Heart left ventricle (tissue), 16 donors: ENCODE measurements around the gene SLC30A7. TPM values are rescaled to one million over a fixed set of nuclear protein-coding genes. Genes with fewer than 3 reads are reported as not detected.

ENCODE experiments used
- ATAC-seq, 4 donors: fragments of 200-7000 bp; cut with Tn5 transposase; one replicate each; pipeline ENCODE4 v1.9.1; 2020 to 2022; ENCODE audit warnings: moderate library complexity in 4 of 4, mild to moderate bottlenecking in 3 of 4, moderate number of reproducible peaks in 1 of 4
- DNase-seq, 5 donors: peaks; one replicate each; pipeline ENCODE4 v3.0.0-alpha.2; 2020
- H3K27ac ChIP-seq, 12 donors: fragments of 200-600 bp; sonication (generic) in 4 of 12; one replicate each; pipeline versions ENCODE4 v1.5.0 to v1.8.0; 2016 to 2022; ENCODE audit warnings: mild to moderate bottlenecking in 2 of 12
- H3K27me3 ChIP-seq, 9 donors: fragments of 200-600 bp; sonication (generic) in 2 of 9; one replicate each; pipeline versions ENCODE4 v1.5.1 to v1.8.0; 2016 to 2022; ENCODE audit warnings: mild to moderate bottlenecking in 3 of 9
- H3K36me3 ChIP-seq, 9 donors: fragments of 200-600 bp; sonication (generic) in 2 of 9; one replicate each; pipeline versions ENCODE4 v1.5.0 to v1.8.0; 2018 to 2022; ENCODE audit warnings: mild to moderate bottlenecking in 2 of 9
- H3K4me1 ChIP-seq, 12 donors: fragments of 200-600 bp; sonication (generic) in 4 of 12; one replicate each; pipeline versions ENCODE4 v1.5.0 to v1.8.0; 2016 to 2022; ENCODE audit warnings: mild to moderate bottlenecking in 3 of 12
- H3K4me3 ChIP-seq, 12 donors: fragments of 200-600 bp; sonication (generic) in 4 of 12; one replicate each; pipeline versions ENCODE4 v1.5.0 to v1.8.0; 2017 to 2022; ENCODE audit warnings: mild to moderate bottlenecking in 9 of 12, moderate library complexity in 4 of 12
- H3K9me3 ChIP-seq, 12 donors: fragments of 200-600 bp; sonication (generic) in 4 of 12; one replicate each; pipeline versions ENCODE4 v1.5.0 to v1.8.0; 2016 to 2022; ENCODE audit warnings: mild to moderate bottlenecking in 1 of 12
- POLR2A ChIP-seq, 2 donors: fragments of 450-650 bp; IDR thresholded peaks; one replicate each; pipeline ENCODE4 v1.6.1; 2017; ENCODE audit warnings: antibody characterized with exemption in 2 of 2, mild to moderate bottlenecking in 2 of 2, moderate library complexity in 2 of 2
- WGBS, 4 donors: extraction: QIAGEN DNeasy Blood & Tissue Kit in 2 of 4; methylation state at CpG; one replicate each; pipeline versions ENCODE4 v1.1.5 to v1.1.7; 2013 to 2018; 5-methylcytosine and 5-hydroxymethylcytosine counted together
- intact Hi-C, 10 donors: fragments of 100-400 bp; cut with DNase I; formaldehyde crosslinking; loops; one replicate each; pipeline versions ENCODE4 v1.11.1 to v1.14.2; 2022
- polyA plus RNA-seq, 2 donors: library from polyadenylated mRNA; stranded (reverse); fragments of 200-250 nt; gene quantifications; one replicate each; pipeline ENCODE4 v1.2.3, GENCODE V29; 2013
- total RNA-seq, 9 donors: library from RNA; depleted of rRNA in 2 of 9; stranded (reverse); fragments of >200 nt in 2 of 9; fragmentation: NEBNext Ultra II Directional in 3 of 9; extraction: Animal tissue kit (Norgen Biotek cat#: 25700) in 3 of 9; gene quantifications; one replicate each; pipeline versions ENCODE4 v1.1.0 to v1.2.4, GENCODE V29; 2016 to 2023
- TF ChIP-seq, protein P1 (sequence below), 12 donors: fragments of 200-600 bp; sonication (generic) in 4 of 12; IDR thresholded peaks; one replicate each; pipeline versions ENCODE4 v1.5.0 to v1.8.0; 2018 to 2022; ENCODE audit warnings: antibody characterized with exemption in 12 of 12, mild to moderate bottlenecking in 5 of 12
- donor health status: ischemic (EF 13 %, LVEDD 7.1; RV severe dilation, severe dysfunction).
- donor health status: healthy with polysubstance abuse.
- donor health status: DM: no; HTN: yes; CAD: no.
- donor health status: DM: no; HTN: no; CAD: no.
- donor health status: ischemic (EF 25% LVEDD 6.9; RV normal size, moderate dysfunction).
- donor health status: ischemic (EF 25% LVEDD 5.7; RV mildly dilated, moderate dysfunction).
- donor health status: healthy.
- donor health status: DM: yes; HTN: yes; CAD: no.
- donor health status: ischemic (EF 35%, LVEDD 5.7; RV mildly dilated, moderate dysfunction).
- donor health status: nonischemic (EF 11% LVEDD 7.7; RV severe dilation, severe dysfunction).
- donor health status: DM: yes; HTN: yes; CAD: no.
- donor health status: PGD.
- donor health status: ischemic (EF 29% LVEDD 5.4; RV normal size, mild dysfunction).
- donor health status: nonischemic (EF 23%, LVEDD 6.1; RV moderate dilation, normal function).

Gene SLC30A7
- total and polyA plus RNA-seq, 11 donors, result 1.6 to 19.4 (median 4.8) TPM

DNA sequence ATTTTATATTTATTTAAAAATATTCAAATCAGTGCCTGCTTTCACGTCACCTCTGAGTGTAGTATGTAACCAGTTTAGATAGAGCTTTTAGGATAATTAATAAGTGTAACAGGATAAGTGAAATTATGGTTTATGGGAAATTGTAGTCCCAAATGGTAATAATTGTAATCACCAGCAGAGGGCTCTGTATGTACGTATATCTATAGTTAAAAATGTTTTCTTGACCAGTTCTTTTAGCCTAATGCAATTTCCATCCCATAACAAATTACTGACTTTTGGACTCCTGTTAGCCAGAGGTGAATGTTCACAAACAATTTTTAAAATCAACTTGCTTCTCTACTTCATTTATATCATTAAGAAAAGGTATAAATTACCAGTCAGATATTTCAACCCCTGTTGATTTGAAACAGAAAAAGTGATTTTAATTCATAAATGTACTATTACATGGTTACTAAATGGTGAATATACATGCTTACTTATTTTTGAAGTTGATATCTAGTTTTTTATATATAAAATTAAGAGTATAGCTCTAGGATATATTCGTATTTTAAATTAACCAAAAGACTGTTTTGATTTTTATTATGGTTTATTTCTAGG is 25.3 kb downstream of the SLC30A7 start:
- peak in 1 of 4 donors; percentile 45 for ATAC-seq
- Histone ChIP-seq H3K4me1 (no peaks in the 10 kb centered on the region), H3K36me3 (peaks cover 0 to 79% (median 56%) of the 10 kb centered on the region in 9 donors), H3K4me3 (no peak overlapping the region), H3K9me3 (no peaks in the 10 kb centered on the region), H3K27ac (no peak overlapping the region), H3K27me3 (no peaks in the 10 kb centered on the region)
- no peak for DNase-seq
- TF ChIP-seq, protein P1, sequence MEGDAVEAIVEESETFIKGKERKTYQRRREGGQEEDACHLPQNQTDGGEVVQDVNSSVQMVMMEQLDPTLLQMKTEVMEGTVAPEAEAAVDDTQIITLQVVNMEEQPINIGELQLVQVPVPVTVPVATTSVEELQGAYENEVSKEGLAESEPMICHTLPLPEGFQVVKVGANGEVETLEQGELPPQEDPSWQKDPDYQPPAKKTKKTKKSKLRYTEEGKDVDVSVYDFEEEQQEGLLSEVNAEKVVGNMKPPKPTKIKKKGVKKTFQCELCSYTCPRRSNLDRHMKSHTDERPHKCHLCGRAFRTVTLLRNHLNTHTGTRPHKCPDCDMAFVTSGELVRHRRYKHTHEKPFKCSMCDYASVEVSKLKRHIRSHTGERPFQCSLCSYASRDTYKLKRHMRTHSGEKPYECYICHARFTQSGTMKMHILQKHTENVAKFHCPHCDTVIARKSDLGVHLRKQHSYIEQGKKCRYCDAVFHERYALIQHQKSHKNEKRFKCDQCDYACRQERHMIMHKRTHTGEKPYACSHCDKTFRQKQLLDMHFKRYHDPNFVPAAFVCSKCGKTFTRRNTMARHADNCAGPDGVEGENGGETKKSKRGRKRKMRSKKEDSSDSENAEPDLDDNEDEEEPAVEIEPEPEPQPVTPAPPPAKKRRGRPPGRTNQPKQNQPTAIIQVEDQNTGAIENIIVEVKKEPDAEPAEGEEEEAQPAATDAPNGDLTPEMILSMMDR (IDR thresholded peaks at IDR 0.05), result peak; percentile 66 to 90 (median 74)
- TF ChIP-seq POLR2A (IDR thresholded peaks at IDR 0.05), result no peak
- intact Hi-C loops, result loop anchor here (1.0 to 10.0 kb wide), 11 partner anchors 104 to 436 kb away; partner anchors contain the start of genes DPH5 (in 4 of the 10) and S1PR1 (in 2 of the 10)
- 43 to 45% (median 45%) methylated on average over 3 of the region's 3 CpGs for WGBS, 4 donors

DNA sequence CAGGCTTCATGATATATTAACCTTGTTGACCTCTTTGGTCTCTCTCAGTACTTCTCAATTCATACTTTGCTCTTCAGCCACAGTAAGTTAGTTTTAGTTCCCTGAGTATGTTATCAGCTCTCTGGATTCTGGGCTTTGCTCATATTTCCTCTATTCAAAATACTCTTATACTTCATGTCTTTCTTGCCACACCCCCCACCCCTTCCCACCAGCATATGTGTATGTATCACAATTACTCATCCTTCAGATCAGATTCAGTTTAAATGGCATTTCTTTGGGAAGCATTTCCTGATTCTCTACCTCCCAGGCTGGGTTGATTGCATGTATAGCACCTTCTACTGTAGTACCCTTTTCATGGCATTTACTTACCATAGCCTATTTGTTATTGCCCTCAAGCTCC is 28.3 kb downstream of the SLC30A7 start:
- H3K4me1 ChIP-seq, result peaks cover 0 to 6% (median 0%) of the 10 kb centered on the region in 12 donors
- H3K36me3 ChIP-seq, result peaks cover 0 to 57% (median 34%) of the 10 kb centered on the region in 9 donors
- ATAC-seq (no peak), DNase-seq (no peak)
- no peak overlapping the region for H3K4me3 ChIP-seq
- intact Hi-C loops, result loop anchor here in 7 of 10 donors (5.0 to 10.0 kb wide), 7 partner anchors 101 to 433 kb away; partner anchors contain the start of genes DPH5 (in 4 of the 7) and S1PR1 (in 2 of the 7)
- H3K27ac ChIP-seq, result no peak overlapping the region
- H3K9me3 ChIP-seq, result no peaks in the 10 kb centered on the region
- H3K27me3 ChIP-seq, result no peaks in the 10 kb centered on the region
- TF ChIP-seq POLR2A (IDR thresholded peaks at IDR 0.05), result no peak
- TF ChIP-seq, protein P1 (IDR thresholded peaks at IDR 0.05), result no peak

DNA sequence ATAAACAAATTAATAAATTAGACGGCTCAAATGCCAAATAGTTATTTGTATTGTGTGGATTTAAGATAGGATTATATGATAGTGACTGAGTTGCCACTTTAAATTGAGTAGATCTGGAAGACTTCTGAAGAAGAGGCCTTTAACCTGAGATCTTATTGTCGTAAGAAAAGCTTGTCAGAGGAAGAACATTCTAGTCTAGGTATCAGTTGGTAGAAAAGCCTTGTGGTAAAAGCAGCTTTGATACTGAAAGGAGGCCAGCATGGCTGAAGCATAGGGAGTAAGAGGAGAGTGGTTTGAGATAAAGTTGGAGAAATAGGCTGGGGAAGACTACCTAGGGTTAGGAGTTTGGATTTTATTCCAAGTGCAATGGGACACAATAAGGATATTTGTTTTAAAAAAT is 29.1 kb downstream of the SLC30A7 start:
- no peak for TF ChIP-seq POLR2A (IDR thresholded peaks at IDR 0.05)
- TF ChIP-seq, protein P1 (IDR thresholded peaks at IDR 0.05), result no peak
- intact Hi-C loops, result loop anchor here in 8 of 10 donors (5.0 to 10.0 kb wide), 10 partner anchors 100 to 432 kb away; partner anchors contain the start of genes DPH5 (in 4 of the 8) and S1PR1 (in 2 of the 8)
- H3K27ac ChIP-seq, result peak overlapping the region in 1 of 12 donors; percentile 11
- ATAC-seq (no peak), DNase-seq (no peak)
- WGBS, 4 donors, result 86 to 88% (median 87%) methylated on average over 2 of the region's 2 CpGs
- H3K9me3 ChIP-seq, result no peaks in the 10 kb centered on the region
- H3K27me3 ChIP-seq, result no peaks in the 10 kb centered on the region
- peaks cover 0 to 6% (median 0%) of the 10 kb centered on the region in 12 donors for H3K4me1 ChIP-seq
- peaks cover 0 to 49% (median 26%) of the 10 kb centered on the region in 9 donors for H3K36me3 ChIP-seq
- no peak overlapping the region for H3K4me3 ChIP-seq

DNA sequence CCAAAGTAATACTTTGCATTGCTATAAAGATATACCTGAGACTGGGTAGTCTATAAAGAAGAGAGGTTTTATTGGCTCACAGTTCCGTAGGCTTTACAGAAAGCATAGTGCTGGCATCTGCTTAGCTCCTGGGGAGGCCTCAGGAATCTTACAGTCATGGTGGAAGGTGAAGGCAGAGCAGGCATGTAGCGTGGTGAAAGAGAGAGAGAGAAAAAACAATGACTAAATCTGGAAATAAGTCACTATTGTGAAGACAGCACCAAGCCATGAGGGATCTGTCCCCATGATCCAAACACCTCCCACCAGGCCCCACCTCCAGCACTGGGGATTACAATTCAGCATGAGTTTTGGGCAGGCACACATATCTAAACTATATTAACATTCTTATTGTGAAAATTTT is 30.4 kb downstream of the SLC30A7 start:
- intact Hi-C loops, result loop anchor here in 8 of 10 donors (2.0 to 10.0 kb wide), 8 partner anchors 99 to 429 kb away; partner anchors contain the start of gene DPH5 (in 4 of the 8)
- WGBS, 4 donors, result 97 to 98% (median 97%) methylated on average over 2 of the region's 2 CpGs
- H3K36me3 ChIP-seq, result peaks cover 0 to 48% (median 26%) of the 10 kb centered on the region in 9 donors

More for the DNA sequence above, 30.4 kb downstream of the SLC30A7 start:
- Histone ChIP-seq H3K4me1 (peaks cover 0 to 14% (median 0%) of the 10 kb centered on the region in 12 donors), H3K27me3 (no peaks in the 10 kb centered on the region), H3K27ac (peak overlapping the region in 1 of 12 donors; percentile 77), H3K9me3 (no peaks in the 10 kb centered on the region), H3K4me3 (no peak overlapping the region)
- ATAC-seq, result no peak
- no peak for DNase-seq
- no peak for TF ChIP-seq POLR2A (IDR thresholded peaks at IDR 0.05)
- TF ChIP-seq, protein P1 (IDR thresholded peaks at IDR 0.05), result no peak
